Femur (tissue), 1 donor: ENCODE measurements around the gene NKX1-1.
"Not testable (repeated sequence)": the region's sequence is repeated elsewhere in the genome, so short reads cannot be mapped to it uniquely, and the experiment has no call there.

Experiments
- DNase-seq: peaks from one replicate; pipeline ENCODE4 v3.0.0-alpha.2; 2017

NKX1-1 gene

DNA sequence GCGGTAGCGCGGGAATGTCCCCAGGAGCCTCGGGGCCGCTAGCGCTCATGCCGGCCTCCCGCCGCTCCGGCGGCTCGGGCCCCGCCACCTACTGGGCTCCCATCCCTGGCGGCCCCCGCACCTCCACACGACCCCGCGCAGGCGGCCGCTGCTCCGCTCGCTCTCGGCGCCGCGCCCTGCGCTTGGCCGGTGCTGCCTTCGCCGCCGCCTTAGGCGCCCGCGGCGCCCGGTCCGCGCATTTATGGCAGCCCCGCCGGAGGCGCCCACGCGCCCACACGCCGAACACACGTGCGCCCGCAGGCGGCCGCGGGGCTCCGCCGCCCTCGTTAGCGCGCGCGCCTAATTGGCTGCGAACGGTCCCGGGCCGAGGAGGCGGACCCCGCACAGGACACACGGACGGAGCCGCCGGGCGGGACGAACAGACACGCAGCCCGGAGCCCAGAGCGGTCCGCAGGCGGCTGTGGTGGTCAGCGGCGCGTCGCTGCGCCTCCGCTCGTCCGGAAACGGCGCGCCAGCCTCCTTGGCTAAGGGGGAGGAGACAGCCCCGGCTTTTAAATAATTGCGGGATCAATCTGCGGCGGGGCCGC, at the start of gene NKX1-1:
Gene NKX1-1 (minus strand): TSS at position 49 of the 587 bp plus-strand sequence. CDS start 0 bp downstream, at position 49.
- no peak for DNase-seq

DNA sequence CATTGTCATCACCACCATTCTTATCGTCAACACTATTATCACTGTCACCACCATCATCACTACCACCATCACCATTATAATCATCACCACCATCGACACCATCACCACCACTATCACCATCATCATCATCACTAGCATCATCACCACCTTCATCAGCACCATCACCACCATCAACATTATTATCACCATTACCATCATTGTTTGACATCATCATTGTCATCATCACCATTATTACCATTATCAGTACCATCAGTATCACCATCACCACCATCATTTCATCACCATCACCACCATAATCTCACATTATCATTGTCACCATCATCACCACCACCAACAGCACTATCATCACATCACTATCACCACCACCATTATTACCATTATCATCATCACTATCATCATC, 47.5 kb upstream of the NKX1-1 start:
- DNase-seq: no peak

DNA sequence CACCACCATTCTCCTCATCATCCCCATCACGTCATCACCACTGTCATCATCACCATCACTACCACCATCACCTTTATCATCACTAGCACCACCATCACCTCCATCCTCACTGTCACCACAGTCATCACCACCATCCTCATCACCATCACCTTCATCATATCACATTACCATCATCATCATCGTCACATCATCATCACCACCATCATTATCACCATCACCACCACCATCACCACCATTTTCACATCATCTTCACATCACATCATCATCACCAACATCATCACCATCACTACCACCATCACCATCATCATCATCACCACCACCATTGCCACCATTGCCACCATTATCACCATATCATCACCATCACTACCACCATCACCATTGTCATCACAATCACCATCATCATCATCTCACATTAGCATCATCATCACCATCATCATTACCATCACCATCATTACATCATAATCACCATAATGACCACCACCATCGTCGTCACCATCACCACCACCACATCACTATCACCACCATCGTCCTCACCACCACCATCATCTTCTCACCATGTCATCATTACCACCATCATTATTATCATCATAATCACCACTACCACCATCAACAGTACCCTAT, 46.3 kb upstream of the NKX1-1 start:
- DNase-seq: no peak

DNA sequence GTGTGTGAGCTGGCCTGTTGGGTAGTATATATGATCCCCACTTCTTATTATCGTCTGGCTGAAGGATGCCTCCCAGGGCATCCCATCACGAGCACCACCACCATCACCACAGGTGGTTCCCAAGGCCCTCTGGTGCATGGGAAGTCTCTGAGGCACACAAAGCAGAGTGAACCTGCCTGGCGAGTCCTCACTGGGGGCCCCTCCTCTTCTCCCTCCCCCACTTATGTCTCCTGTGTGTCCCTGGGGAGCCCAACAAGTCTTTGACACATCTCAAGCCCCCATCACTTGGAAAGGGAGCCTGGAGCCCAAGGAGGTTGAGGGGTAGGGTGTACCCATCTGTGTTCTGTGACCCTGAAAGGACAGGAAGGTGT, 45.5 kb upstream of the NKX1-1 start:
- DNase-seq: no peak

DNA sequence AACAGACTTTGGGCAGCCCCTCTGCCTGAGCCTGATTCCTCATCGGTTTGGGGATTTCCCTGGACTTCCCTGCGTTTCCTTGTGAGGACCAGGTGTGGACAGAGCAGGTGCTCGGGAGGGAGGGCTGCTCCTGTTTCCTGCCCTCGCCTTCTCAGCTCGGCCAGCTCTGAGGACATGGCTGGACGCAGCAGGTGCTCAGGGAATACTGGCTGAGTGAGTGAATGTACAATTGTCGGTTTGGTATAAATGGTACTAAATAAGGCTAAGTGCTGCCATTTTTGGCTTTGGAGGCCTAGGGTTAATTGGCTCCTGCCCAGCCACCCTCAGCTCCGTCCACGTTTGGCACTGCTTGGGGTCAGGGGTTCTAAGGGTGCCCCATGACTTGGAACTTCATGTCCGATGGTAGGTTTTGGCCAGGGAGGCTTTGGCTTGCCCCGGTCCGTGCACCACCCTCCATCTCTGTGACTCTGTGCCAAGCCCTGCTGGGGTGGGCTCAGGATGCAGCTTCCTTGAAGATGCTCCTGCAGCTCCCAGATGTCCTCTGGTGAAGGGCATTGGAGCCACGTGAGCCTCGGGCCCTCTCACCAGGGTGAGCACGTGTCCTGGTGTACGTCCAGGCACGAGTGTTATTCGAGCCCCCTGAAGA, 45.0 kb upstream of the NKX1-1 start:
- DNase-seq: no peak

DNA sequence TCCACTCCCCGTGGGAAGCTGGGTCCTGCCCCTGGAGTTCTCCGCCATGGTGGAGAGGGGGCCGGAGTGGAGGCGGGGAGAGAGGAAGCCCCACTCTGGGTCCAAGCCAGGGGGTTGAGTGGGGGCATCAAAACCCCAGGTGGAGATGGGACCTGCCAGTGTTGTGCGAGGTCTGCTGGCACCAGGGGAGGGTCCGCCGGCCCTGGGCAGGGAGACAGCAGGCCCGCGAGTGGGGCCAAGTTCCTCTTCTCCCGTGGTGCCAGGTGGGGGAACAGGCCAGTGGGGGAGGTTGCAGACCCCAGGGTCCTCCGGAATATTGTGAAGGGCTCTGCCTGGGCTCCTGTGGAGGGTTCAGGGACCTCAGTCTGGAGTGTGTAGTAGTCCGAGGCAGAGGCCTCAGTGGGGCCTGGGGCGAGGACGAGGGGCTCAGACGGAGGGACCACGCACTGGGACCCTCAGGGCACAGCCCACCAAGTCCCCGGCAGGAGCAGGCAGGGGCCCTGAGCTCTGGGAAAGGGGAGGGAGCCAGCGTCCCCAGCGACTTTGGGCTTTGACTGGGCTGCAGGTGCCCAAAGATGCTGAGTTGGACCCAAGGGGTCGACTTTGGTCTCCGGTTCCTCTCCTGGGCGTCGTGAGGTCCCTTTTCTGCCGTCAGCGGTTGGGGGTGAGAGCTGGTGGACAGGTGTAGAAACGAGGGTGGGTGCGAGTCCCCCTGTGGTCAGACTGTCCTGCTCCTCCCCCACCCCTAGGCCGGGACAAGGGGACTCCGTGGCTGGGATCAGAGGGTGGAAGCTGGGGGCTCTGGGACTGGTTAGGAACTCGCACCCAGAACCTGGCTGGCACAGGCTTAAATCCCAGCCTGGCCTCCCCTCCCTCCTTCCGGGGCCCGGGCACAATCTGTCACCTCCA, 43.8 kb upstream of the NKX1-1 start:
- DNase-seq: no peak

DNA sequence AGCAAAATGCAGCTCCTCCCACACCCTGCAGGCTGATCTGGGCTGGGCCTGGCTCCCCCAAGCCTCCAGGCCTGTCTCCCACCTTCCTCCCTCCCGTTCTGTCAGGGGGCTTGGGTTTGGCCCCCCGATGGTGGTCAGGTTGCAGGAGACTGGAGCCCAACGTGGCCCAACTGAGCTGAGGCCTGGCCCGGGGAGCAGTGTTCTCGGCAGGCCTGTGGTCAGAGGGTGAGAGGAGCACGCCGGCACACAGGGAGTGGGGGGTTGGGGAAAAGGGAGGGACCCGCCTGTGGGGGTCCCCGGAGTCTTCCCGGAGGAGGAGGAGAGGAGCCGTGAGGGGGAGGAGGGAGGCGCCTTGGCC, 43.2 kb upstream of the NKX1-1 start:
- no peak for DNase-seq

DNA sequence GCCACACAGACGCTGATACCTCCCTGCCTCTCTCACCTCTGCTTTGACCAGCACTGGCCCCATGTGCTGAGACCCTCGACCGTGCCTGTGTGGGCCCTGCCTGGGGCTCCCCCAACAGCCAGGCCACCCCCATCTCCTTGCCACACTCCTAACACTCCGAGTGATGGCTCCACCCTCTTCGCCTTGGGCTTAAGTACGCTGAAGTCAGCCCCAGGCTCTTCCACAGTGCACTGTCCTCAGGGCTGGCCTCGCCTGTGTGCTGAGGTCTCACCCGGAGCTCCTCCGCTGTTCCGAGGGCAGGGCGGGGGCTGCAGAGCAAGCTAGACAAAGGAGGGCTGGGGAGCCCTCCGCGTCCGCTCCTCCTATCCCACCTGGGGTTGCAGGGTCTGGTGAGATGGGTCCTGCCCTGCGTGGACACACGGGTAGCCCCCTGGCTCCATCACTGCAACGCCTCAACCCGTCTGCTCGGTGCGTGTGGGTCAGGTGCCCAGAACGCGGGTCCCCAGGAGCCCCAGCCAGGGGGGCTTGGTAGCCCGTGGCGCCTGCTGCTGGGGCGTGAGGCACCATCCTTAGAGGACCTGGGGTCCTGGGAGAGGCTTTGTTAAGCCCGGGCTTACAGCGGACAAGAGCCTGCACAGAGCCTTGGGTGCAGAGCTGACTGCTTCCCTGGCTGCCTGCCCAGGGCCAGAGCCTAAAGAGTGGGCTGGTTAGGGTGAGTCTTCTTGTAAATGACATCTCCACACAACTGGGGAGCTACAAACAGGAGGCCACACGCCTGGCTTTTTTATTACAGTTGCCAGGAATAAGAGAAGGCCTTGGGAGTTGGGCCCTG, 42.6 kb upstream of the NKX1-1 start:
- no peak for DNase-seq

DNA sequence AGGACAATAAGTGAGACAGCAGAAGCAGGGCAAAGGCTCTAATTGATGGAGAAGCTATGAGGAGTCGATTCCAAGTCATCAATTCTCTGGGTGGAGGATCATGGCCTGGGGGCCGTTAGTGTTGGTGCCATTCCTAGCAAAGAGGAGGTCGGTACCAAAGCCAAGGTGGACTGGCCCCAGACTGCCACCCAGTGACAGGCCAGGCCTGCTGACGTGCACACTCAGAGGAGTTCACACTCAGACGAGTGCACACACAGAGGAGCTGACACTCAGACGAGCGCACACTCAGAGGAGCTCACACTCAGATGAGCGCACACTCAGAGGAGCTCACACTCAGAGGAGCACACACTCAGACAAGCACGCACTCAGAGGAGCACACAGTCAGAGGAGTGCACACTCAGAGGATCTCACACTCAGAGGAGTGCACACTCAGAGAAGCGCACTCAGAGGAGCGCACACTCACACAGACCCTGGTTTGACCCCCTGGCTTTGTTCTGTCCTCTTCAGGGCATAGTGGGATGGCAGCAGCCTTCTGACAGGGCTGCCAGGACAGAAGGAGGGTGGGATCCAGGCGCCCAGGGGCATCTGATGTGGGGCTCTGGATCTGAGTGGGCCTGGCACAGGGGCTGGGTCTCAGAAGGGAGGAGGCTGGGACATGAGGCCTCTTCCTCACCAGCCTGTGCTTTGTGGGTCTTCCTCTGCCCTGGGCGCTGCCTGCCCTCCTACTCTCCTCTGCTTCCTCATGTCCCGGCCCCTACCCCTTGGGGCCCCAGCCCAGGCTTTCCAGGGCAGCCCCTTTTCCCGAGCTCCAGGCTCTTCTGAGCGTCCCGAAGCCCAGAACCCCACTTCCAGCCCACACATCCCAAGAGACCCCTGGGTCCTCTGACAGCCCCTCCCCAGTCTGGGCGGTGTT, 41.7 kb upstream of the NKX1-1 start:
- DNase-seq: no peak

DNA sequence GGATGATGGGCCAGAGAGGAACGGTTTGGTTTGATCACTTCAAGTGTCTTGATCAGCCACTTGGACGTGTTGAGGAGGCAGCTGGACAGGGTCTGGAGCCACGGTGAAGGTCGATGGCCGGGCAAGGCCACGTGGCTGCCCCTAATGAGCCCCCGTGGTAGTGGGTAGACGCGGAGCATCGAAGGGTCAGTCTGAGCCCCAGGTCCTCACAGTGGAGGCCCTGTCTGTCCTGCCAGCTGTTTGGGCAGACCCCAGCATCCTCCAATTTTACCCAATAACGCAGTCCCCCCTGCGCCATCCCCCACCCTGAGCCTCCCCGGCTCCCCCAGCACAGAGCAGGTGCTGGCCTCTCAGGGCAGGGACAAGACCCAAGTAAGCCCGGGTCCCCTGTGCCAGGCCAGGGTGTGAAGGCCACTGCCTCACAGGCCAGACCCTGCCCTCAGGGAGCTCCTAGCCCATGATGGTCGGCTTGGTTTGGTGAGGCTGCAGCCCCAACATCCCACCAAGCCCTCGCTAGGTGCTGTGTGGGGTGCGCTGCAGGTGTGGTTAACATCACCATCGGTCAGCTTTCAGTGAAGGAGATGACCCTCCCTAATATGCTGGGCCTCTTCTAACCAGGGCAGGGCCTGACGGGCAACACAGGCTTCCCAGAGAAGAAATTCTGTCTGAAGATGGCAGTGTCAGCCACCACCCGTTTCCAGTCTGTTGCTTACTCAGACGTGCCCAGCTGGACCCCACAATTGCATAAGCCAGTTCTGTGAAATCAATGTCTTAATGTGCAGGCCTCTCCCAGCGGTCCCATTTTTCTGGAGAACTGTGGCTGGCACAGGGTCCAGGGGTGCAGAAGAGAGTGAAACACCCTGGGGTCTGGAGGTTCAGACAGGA, 40.5 kb upstream of the NKX1-1 start:
- DNase-seq: no peak

DNA sequence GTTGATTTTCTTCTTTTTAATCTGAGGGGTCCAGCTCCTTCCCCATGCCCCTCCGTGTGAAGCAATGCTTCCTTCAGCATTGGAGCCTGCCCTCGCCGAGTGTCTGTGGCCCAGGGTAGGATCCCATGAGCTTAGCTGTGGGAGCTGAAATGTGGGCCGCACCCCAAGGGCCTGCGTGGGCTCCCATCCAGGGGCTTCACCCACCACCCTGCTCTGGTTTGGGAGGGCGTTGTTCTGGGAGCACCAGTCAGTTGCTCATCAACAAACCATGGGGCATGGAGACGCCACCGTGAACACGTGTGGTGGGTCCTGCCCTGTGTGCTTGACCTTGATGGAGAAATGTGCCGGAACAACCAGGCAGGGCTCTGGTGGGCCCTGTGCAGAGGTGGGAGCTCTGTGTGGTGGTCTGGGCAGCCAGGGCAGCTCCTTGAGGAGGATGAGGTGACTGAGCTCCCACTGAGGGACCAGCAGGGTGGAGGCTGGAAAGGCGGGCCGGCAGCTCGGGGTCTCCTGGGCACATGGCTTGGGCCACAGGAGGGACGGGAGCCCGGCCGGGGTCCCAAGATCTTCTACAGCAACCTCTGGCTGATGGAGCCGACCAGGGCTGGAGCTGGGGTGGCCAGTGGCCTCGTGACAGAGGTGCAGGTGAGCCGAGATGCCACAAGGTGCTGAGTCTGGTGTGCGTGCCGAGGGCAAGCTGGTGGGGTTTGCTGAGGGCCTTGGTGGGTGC, 39.6 kb upstream of the NKX1-1 start:
- DNase-seq: no peak

DNA sequence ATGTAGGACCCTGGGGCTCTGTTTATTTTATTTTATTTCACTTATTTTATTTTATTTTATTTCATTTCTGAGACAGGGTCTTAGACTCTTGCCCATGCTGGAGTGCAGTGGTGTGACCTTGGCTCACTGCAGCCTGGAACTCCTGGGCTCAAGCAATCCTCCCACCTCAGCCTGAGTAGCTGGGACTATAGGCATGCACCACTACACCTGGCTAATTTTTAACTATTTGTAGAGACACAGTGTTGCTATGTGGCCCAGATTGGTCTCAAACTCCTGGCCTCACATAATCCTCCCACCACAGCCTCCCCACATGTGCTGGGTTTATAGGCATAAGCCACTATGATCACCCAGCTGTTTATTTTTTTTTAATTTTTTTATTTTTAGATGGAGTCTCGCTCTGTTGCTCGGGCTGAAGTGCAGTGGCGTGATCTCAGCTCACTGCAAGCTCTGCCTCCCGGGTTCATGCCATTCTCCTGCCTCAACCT, 37.5 kb upstream of the NKX1-1 start:
- not testable (repeated sequence) for DNase-seq

DNA sequence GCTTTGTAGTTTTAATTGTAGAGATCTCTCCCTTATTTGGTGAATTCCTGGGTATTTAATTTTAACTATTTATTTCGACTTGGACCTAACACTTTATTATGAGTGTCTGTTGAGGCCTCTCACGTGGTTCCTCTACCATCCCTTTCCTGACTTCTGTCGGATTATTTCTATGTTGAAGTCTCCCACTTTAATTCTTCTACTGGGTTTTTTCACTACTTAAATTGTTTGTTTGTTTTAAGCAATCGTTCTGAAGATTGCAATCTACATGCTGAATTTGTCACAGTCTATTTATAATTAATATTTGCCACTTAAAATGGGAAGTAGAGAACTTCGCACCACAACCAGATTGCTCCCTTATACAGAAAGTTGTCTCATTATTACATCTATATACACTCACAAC, 20.8 kb upstream of the NKX1-1 start:
- DNase-seq: no peak

DNA sequence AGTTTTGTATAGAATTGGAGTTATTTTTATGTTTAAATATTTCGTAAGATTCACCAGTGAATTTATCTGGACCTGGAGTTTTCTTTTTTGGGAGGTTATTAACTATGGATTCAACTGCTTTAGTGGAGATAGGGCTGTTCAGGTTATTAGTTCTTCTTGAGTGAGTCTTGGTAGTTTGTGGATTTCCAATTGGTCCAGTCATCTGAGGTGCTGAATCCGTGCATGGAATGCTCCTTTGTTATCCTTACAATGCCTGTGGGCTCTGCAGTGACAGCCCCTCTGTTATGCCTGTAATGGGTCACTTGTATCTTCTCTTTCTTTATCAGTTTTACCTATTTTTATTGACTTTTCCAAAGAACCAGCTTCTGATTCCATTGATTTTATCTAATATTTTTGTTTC, 15.4 kb upstream of the NKX1-1 start:
- no peak for DNase-seq

DNA sequence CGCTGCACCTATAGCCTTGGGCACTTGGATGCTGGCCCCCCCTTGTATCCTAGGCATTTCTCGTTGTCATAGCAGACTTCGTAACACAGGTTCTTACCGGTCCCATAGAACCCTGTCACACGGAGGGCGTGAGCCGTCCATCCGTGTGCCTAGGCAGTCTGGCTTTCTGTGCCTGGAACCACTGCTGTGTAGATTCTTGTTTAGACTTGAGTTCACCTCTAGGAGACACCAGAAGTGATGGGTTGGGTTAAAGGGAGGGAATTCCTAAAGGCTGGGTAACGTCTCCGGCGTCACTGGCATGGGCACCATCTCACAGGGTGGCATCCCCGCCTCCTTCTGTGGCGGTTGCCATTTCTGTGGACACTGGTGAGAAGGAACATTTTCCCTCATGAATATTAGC, 13.5 kb upstream of the NKX1-1 start:
- DNase-seq: no peak

DNA sequence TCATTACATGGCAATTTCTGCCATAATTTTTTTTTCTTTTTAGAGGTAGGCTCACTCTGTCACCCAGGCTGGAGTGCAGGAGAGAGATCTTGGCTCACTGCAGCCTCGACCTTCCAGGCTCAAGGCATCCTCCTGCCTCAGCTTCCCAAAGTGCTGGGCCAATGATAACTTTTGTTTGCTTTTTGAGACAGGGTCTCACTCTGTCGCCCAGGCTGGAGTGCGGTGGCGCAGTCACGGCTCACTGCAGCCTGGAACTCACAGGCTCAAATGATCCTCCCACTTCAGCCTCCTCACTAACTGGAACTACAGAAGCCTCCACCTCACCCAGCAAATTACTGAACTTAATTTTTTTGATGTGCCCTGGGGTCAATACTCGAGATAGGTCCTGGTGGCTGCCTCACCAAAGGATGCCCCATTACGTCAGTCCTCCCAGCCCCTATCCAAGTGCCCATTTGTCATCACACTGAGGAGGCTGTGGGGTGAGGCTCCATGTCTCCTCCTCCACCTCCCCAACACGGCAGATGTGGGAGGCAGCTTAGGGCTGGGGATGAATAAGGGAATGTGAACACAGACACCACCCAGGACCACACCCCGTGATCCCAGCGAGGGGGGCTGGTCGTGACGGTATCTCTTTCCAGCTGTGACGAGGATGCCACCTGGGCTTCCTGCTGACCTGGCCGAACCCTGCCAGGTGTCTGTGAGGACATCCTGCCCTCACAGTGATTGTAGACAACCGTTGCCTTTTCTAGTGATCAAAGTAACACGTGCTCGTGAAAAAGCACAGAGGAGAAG, 12.4 kb upstream of the NKX1-1 start:
- no peak for DNase-seq

DNA sequence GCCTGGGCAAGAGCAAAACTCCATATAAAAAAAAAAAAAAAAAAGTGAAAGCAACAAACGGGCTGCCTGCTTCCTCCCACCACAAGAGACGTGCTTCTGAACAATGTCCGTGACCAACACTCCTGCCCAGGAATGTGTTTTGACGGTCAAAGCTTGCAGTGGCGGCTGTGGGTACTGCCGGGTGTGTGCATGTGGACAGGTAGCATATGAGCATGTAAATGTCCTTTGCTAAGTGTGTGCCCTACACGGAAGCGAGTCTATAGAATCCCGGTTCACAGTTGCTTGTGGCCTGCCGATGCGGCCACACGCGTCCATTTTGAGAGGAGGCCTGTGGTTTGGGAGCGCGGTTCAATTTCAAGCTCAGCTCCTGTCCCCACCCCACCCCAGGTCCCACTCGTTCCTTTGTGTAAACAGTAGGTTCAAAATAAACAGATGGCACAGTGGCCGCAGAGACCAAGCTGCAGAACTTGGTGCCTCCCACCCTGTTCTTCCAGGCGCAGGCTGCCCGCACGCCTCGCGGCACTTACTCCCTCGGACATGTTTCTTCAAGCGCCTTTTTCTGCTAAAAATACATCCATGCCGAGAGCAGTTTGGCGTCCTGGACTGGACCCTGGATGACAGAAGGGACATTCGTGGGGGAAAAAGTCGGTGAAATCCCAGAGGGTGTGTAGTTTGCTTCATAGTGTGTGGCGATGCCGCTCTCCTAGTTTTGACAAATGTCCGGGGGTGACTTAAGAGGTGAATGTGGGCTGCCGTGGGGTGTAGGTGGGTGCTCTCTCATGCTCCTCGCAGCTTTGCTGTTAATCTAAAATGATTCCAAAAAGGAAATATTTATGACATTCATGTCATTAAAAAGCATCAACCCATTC, 11.5 kb upstream of the NKX1-1 start:
- DNase-seq: peak; percentile 2

DNA sequence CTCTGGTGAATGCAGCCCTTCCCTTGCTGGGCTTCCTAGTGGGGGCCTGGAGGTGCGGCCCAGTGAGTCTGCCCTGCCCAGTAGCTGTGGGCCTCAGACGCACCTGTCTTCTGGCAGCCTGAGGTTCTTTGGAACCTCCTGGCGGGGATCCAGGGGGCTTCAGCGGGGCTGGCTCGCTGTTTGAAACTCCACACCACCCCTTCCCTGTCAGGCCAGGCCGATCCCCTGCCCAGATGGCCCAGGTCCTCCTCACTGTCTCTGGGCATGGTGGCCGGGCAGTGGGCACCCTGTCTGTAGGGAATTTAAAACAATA, 10.7 kb upstream of the NKX1-1 start:
- peak; percentile 19 for DNase-seq
